Natural killer cell (primary cell): ENCODE results near the gene METTL2A. TPM values are rescaled to one million over a fixed set of nuclear protein-coding genes. Genes with fewer than 3 reads are reported as not detected.
"Not testable (repeated sequence)": the region's sequence is repeated elsewhere in the genome, so short reads cannot be mapped to it uniquely, and the experiment has no call there.

Experiments used
- ATAC-seq, 3 donors: fragments of 150-1000 bp in 2 of 3; fragments of 200-7000 bp in 1 of 3; cut with Tn5 transposase; 1 replicate in 1 of 3; 2 replicates in 2 of 3; pipeline ENCODE4 v1.10.0; 2021; ENCODE audit warnings: mild to moderate bottlenecking in 2 of 3, moderate library complexity in 2 of 3
- DNase-seq, 2 donors: peaks; one replicate each; pipeline versions ENCODE4 v3.0.0 to v3.0.0-alpha.2; 2013 to 2021; ENCODE audit warnings: mixed read lengths in 1 of 2
- H3K27ac ChIP-seq: one replicate; pipeline ENCODE4 v1.5.1; 2013; ENCODE audit warnings: mild to moderate bottlenecking, low read length
- H3K27me3 ChIP-seq: one replicate; pipeline ENCODE4 v1.6.1; 2013; ENCODE audit warnings: low read length; ENCODE audit not compliant: control insufficient read depth, insufficient read depth
- H3K36me3 ChIP-seq: one replicate; pipeline ENCODE4 v1.6.1; 2013; ENCODE audit warnings: low read length; ENCODE audit not compliant: control insufficient read depth, insufficient read depth
- H3K4me1 ChIP-seq: one replicate; pipeline ENCODE4 v1.6.1; 2013; ENCODE audit warnings: low read length; ENCODE audit not compliant: control insufficient read depth, insufficient read depth
- H3K4me3 ChIP-seq: one replicate; pipeline ENCODE4 v1.5.1; 2013; ENCODE audit warnings: low read length
- H3K9me3 ChIP-seq: one replicate; pipeline ENCODE4 v1.6.1; 2013; ENCODE audit warnings: low read length; ENCODE audit not compliant: control insufficient read depth, insufficient read depth
- H3K27ac Mint-ChIP-seq, 2 donors: one replicate each; pipeline ENCODE4 v1.8.0; 2022; ENCODE audit warnings: mild to moderate bottlenecking in 2 of 2, mixed read lengths in 2 of 2, moderate library complexity in 1 of 2
- H3K27me3 Mint-ChIP-seq, 2 donors: one replicate each; pipeline ENCODE4 v1.8.0; 2022; ENCODE audit warnings: low read depth in 2 of 2, mixed read lengths in 2 of 2
- H3K36me3 Mint-ChIP-seq: one replicate; pipeline ENCODE4 v1.8.0; 2022; ENCODE audit warnings: mixed read lengths
- H3K4me1 Mint-ChIP-seq, 2 donors: one replicate each; pipeline ENCODE4 v1.8.0; 2022; ENCODE audit warnings: mixed read lengths in 2 of 2
- H3K4me3 Mint-ChIP-seq: one replicate; pipeline ENCODE4 v1.8.0; 2022; ENCODE audit warnings: mild to moderate bottlenecking, moderate library complexity, mixed read lengths
- H3K9me3 Mint-ChIP-seq, 2 donors: one replicate each; pipeline ENCODE4 v1.8.0; 2022; ENCODE audit warnings: mixed read lengths in 2 of 2
- CTCF ChIP-seq: fragments of 200-600 bp; IDR thresholded peaks from one replicate; pipeline ENCODE4 v1.8.0; 2022; ENCODE audit warnings: antibody characterized with exemption
- WGBS: methylation state at CpG from one replicate; pipeline ENCODE4 v1.1.7; 2013; ENCODE audit warnings: missing lambda C conversion rate; ENCODE audit not compliant: insufficient coverage; 5-methylcytosine and 5-hydroxymethylcytosine counted together
- intact Hi-C: fragments of 100-400 bp; cut with micrococcal nuclease; formaldehyde crosslinking; loops from one replicate; pipeline ENCODE4 v1.14.2; 2022
- total RNA-seq, 4 donors: library from RNA; stranded (reverse); fragments of 120-200 nt in 1 of 4; gene quantifications; one replicate each; pipeline versions ENCODE4 v1.2.3 to v1.2.4, GENCODE V29; 2013 to 2022

METTL2A gene
- total RNA-seq, 3 donors from 2014 or later (not counting 1 experiment from before 2014, with no cell fraction given), result 10.8 to 13.5 (median 11.5) TPM

GRCh38 chr17:62453656-62454055, 30.0 kb downstream of the METTL2A start:
- H3K27me3 ChIP-seq, intact Hi-C loops, H3K9me3 Mint-ChIP-seq, H3K9me3 ChIP-seq, H3K36me3 Mint-ChIP-seq, H3K36me3 ChIP-seq, H3K4me3 ChIP-seq, H3K27me3 Mint-ChIP-seq: not testable (repeated sequence)
- Histone ChIP-seq H3K4me1 (peaks cover 31% of the 10 kb centered on the region), H3K27ac (peak overlapping the region; percentile 21)
- Mint-ChIP-seq H3K4me1 (peaks cover 14 to 18% of the 10 kb centered on the region in 2 donors), H3K4me3 (peak overlapping the region; percentile 21), H3K27ac (peak overlapping the region in 1 of 2 donors; percentile 40)
- DNase-seq (peak in 1 of 2 donors; percentile 47), ATAC-seq (peak; percentile 52 to 77 (median 73))
- 22% methylated on average over 4 of the region's 4 CpGs for WGBS

- DNase-seq, H3K36me3 Mint-ChIP-seq, H3K27me3 ChIP-seq, H3K9me3 Mint-ChIP-seq, intact Hi-C loops, H3K9me3 ChIP-seq, H3K4me3 ChIP-seq, H3K27me3 Mint-ChIP-seq, H3K36me3 ChIP-seq: not testable (repeated sequence)
- Histone ChIP-seq H3K4me1 (peaks cover 31% of the 10 kb centered on the region), H3K27ac (peak overlapping the region; percentile 21)
- Mint-ChIP-seq H3K27ac (peak overlapping the region in 1 of 2 donors; percentile 40), H3K4me3 (peak overlapping the region; percentile 9), H3K4me1 (peaks cover 14 to 18% of the 10 kb centered on the region in 2 donors)
- peak in 1 of 3 donors; percentile 47 for ATAC-seq
- 11% methylated on average over 3 of the region's 3 CpGs for WGBS
These were observed 30.4 kb downstream of the METTL2A start for GRCh38 chr17:62454111-62454510.

- Mint-ChIP-seq H3K4me3 (no peak overlapping the region), H3K36me3 (no peaks in the 10 kb centered on the region), H3K4me1 (peaks cover 14 to 18% of the 10 kb centered on the region in 2 donors), H3K27me3 (peaks cover 0 to 2% of the 10 kb centered on the region in 2 donors), H3K9me3 (no peaks in the 10 kb centered on the region), H3K27ac (no peak overlapping the region)
- DNase-seq, result no peak
- peaks cover 31% of the 10 kb centered on the region for H3K4me1 ChIP-seq
- no peak overlapping the region for H3K4me3 ChIP-seq
- no peak for ATAC-seq
- H3K27me3 ChIP-seq, result no peaks in the 10 kb centered on the region
- no peak overlapping the region for H3K27ac ChIP-seq
- 94% methylated on average over 6 of the region's 7 CpGs for WGBS
- H3K9me3 ChIP-seq, result no peaks in the 10 kb centered on the region
- no peaks in the 10 kb centered on the region for H3K36me3 ChIP-seq
- intact Hi-C loops, result no loop called here
- TF ChIP-seq CTCF, result no peak
These were observed 32.3 kb downstream of the METTL2A start for GRCh38 chr17:62456016-62456415.

- H3K36me3 Mint-ChIP-seq, H3K4me3 ChIP-seq, H3K27me3 Mint-ChIP-seq, H3K36me3 ChIP-seq, H3K27me3 ChIP-seq, H3K27ac Mint-ChIP-seq, DNase-seq, ATAC-seq, H3K27ac ChIP-seq, H3K9me3 ChIP-seq, H3K9me3 Mint-ChIP-seq, intact Hi-C loops, H3K4me3 Mint-ChIP-seq: not testable (repeated sequence)
- WGBS, result 85% methylated on average over 8 of the region's 10 CpGs
- H3K4me1 ChIP-seq, result peaks cover 25% of the 10 kb centered on the region
- peaks cover 8 to 12% of the 10 kb centered on the region in 2 donors for H3K4me1 Mint-ChIP-seq
These were observed 34.8 kb downstream of the METTL2A start for GRCh38 chr17:62458483-62458882.

GRCh38 chr17:62464422-62464821, 40.7 kb downstream of the METTL2A start:
- H3K4me3 ChIP-seq, H3K4me3 Mint-ChIP-seq, H3K27me3 ChIP-seq, intact Hi-C loops, H3K4me1 ChIP-seq, H3K27ac Mint-ChIP-seq, DNase-seq, ATAC-seq, H3K9me3 Mint-ChIP-seq, H3K27me3 Mint-ChIP-seq, H3K9me3 ChIP-seq, H3K27ac ChIP-seq, H3K4me1 Mint-ChIP-seq, H3K36me3 Mint-ChIP-seq, H3K36me3 ChIP-seq: not testable (repeated sequence)
- 83% methylated on average over 2 of the region's 3 CpGs for WGBS

GRCh38 chr17:62465271-62465670, 41.6 kb downstream of the METTL2A start:
- H3K4me1 ChIP-seq, H3K36me3 ChIP-seq, ATAC-seq, H3K36me3 Mint-ChIP-seq, H3K27ac ChIP-seq, H3K4me1 Mint-ChIP-seq, H3K27me3 Mint-ChIP-seq, intact Hi-C loops, H3K4me3 Mint-ChIP-seq, DNase-seq, H3K9me3 ChIP-seq, H3K27me3 ChIP-seq, H3K4me3 ChIP-seq, H3K27ac Mint-ChIP-seq, H3K9me3 Mint-ChIP-seq: not testable (repeated sequence)
- WGBS, result 96% methylated on average over 7 of the region's 7 CpGs

- H3K9me3 ChIP-seq, H3K36me3 ChIP-seq, H3K4me3 Mint-ChIP-seq, H3K27me3 ChIP-seq, H3K27ac Mint-ChIP-seq, H3K4me3 ChIP-seq, intact Hi-C loops, H3K9me3 Mint-ChIP-seq, H3K4me1 Mint-ChIP-seq, H3K27ac ChIP-seq, H3K36me3 Mint-ChIP-seq, H3K4me1 ChIP-seq, H3K27me3 Mint-ChIP-seq: not testable (repeated sequence)
- peak in 1 of 3 donors; percentile 40 for ATAC-seq
- 54% methylated on average over 5 of the region's 8 CpGs for WGBS
- DNase-seq, result peak; percentile 21 to 65
These were observed 47.1 kb downstream of the METTL2A start for GRCh38 chr17:62470666-62471379.
